ENCODE measurements around the gene CHI3L1. TPM values are rescaled to one million over a fixed set of nuclear protein-coding genes. Genes with fewer than 3 reads are reported as not detected.

The CHI3L1 gene
- total and polyA plus RNA-seq, 2 donors (not counting 1 experiment from before 2014, with no cell fraction given): 0.15 TPM; not detected in 1

DNA sequence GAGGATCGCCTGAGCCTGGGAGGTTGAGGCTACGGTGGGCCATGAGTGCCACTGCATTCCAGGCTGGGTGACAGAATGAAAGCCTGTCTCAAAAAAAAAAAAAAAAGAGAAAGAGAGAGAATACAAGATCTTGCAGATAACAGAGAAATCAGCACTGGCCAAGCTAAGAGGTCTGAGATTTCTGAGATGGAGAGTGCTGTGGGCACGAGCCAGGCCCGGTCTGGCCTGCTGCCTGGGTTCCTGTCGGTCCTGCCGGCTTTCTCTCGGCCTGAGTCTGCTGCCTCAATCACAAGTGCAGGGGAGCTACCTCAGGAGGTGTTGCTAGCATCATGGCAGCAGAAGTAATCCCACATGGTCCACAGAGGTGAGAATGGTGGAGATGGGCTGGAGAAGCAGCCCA, 40.0 kb downstream of the CHI3L1 start:
- ChIA-PET POLR2A (no interaction called here), CTCF (no interaction called here)
- Histone ChIP-seq H3K27ac (ENCODE audit: low read length in 2 of 2) (no peak overlapping the region), H3K79me2 (ENCODE audit: control insufficient read depth, insufficient read depth, low read length) (no peaks in the 10 kb centered on the region), H3K4me2 (replicated peaks; ENCODE audit: low read depth, low read length, poor library complexity, severe bottlenecking) (no peak overlapping the region), H3K36me3 (replicated peaks in 1 of 2; ENCODE audit: control extremely low read depth in 1 of 2, control insufficient read depth in 1 of 2, extremely low read depth in 1 of 2, insufficient read depth in 2 of 2, low read length in 1 of 2) (no peaks in the 10 kb centered on the region), H3K9me3 (ENCODE audit: control extremely low read depth in 1 of 3, control insufficient read depth in 2 of 3, insufficient read depth in 1 of 3, low read length in 2 of 3) (peaks cover 0 to 10% (median 0%) of the 10 kb centered on the region in 3 donors), H3K9ac (ENCODE audit: low read length) (no peak overlapping the region), H2AFZ (ENCODE audit: insufficient read depth, low read depth, low read length, poor library complexity, severe bottlenecking) (no peak overlapping the region), H3K4me3 (ENCODE audit: control extremely low read depth in 1 of 5, extremely low read depth in 1 of 5, insufficient read depth in 1 of 5, low read depth in 2 of 5, low read length in 4 of 5) (no peak overlapping the region), H3K4me1 (ENCODE audit: control insufficient read depth in 2 of 2, insufficient read depth in 2 of 2, low read length in 2 of 2) (no peaks in the 10 kb centered on the region), H4K20me1 (ENCODE audit: control insufficient read depth, insufficient read depth, low read length, poor library complexity, severe bottlenecking) (no peaks in the 10 kb centered on the region), H3K27me3 (replicated peaks in 1 of 4; ENCODE audit: control extremely low read depth in 1 of 4, control insufficient read depth in 3 of 4, insufficient read depth in 4 of 4, low read length in 3 of 4) (peaks cover 0 to 5% (median 0%) of the 10 kb centered on the region in 4 experiments)
- peaks cover 13% of the 10 kb centered on the region for H3K27me3 Mint-ChIP-seq
- H3K4me3 Mint-ChIP-seq: no peak overlapping the region
- TF ChIP-seq, protein P1, sequence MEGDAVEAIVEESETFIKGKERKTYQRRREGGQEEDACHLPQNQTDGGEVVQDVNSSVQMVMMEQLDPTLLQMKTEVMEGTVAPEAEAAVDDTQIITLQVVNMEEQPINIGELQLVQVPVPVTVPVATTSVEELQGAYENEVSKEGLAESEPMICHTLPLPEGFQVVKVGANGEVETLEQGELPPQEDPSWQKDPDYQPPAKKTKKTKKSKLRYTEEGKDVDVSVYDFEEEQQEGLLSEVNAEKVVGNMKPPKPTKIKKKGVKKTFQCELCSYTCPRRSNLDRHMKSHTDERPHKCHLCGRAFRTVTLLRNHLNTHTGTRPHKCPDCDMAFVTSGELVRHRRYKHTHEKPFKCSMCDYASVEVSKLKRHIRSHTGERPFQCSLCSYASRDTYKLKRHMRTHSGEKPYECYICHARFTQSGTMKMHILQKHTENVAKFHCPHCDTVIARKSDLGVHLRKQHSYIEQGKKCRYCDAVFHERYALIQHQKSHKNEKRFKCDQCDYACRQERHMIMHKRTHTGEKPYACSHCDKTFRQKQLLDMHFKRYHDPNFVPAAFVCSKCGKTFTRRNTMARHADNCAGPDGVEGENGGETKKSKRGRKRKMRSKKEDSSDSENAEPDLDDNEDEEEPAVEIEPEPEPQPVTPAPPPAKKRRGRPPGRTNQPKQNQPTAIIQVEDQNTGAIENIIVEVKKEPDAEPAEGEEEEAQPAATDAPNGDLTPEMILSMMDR (IDR thresholded peaks at IDR 0.05): no peak
- TF ChIP-seq EZH2 (IDR thresholded peaks at IDR 0.05; ENCODE audit: borderline replicate concordance, insufficient read depth, low read depth, low read length, poor library complexity, severe bottlenecking): no peak
- peaks cover 3% of the 10 kb centered on the region for H3K9me3 Mint-ChIP-seq (ENCODE audit: insufficient read depth)
- no peak overlapping the region for H3K27ac Mint-ChIP-seq
- no peaks in the 10 kb centered on the region for H3K4me1 Mint-ChIP-seq
- WGBS (ENCODE audit: insufficient coverage): 91% methylated on average over 6 of the region's 7 CpGs
- intact Hi-C loops (cut with micrococcal nuclease): no loop called here
- ATAC-seq (ENCODE audit: low read depth) (no peak), DNase-seq (no peak)

DNA sequence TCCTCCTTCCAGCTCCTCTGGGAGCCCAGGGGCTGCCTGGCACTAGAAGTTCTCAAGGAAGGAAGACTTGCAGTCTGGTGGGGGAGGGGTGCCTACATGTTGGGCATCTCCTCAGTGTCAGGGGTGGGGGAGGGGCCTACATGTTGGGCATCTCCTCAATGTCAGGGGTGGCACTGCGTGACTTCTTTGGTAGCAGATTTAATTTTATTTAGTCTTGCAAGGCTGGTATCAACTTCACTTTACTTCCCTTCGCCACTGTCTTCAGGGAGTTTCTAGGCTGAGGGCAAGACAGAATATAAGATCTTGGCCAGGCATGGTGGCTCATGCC, 40.5 kb downstream of the CHI3L1 start:
- WGBS (ENCODE audit: insufficient coverage): 100% methylated on average over 1 of the region's 2 CpGs
- Histone ChIP-seq H3K27me3 (replicated peaks in 1 of 4; ENCODE audit: control extremely low read depth in 1 of 4, control insufficient read depth in 3 of 4, insufficient read depth in 4 of 4, low read length in 3 of 4) (peaks cover 0 to 5% (median 0%) of the 10 kb centered on the region in 4 experiments), H3K4me2 (replicated peaks; ENCODE audit: low read depth, low read length, poor library complexity, severe bottlenecking) (no peak overlapping the region), H3K4me3 (ENCODE audit: control extremely low read depth in 1 of 5, extremely low read depth in 1 of 5, insufficient read depth in 1 of 5, low read depth in 2 of 5, low read length in 4 of 5) (no peak overlapping the region), H3K79me2 (ENCODE audit: control insufficient read depth, insufficient read depth, low read length) (no peaks in the 10 kb centered on the region), H3K9ac (ENCODE audit: low read length) (no peak overlapping the region), H3K9me3 (ENCODE audit: control extremely low read depth in 1 of 3, control insufficient read depth in 2 of 3, insufficient read depth in 1 of 3, low read length in 2 of 3) (peaks cover 0 to 10% (median 0%) of the 10 kb centered on the region in 3 donors), H4K20me1 (ENCODE audit: control insufficient read depth, insufficient read depth, low read length, poor library complexity, severe bottlenecking) (no peaks in the 10 kb centered on the region), H3K36me3 (replicated peaks in 1 of 2; ENCODE audit: control extremely low read depth in 1 of 2, control insufficient read depth in 1 of 2, extremely low read depth in 1 of 2, insufficient read depth in 2 of 2, low read length in 1 of 2) (no peaks in the 10 kb centered on the region), H2AFZ (ENCODE audit: insufficient read depth, low read depth, low read length, poor library complexity, severe bottlenecking) (no peak overlapping the region), H3K27ac (ENCODE audit: low read length in 2 of 2) (no peak overlapping the region), H3K4me1 (ENCODE audit: control insufficient read depth in 2 of 2, insufficient read depth in 2 of 2, low read length in 2 of 2) (no peaks in the 10 kb centered on the region)
- Mint-ChIP-seq H3K9me3 (ENCODE audit: insufficient read depth) (peaks cover 3% of the 10 kb centered on the region), H3K27me3 (peaks cover 13% of the 10 kb centered on the region), H3K4me3 (no peak overlapping the region), H3K4me1 (no peaks in the 10 kb centered on the region), H3K27ac (no peak overlapping the region)
- no peak for DNase-seq
- ChIA-PET POLR2A (no interaction called here), CTCF (no interaction called here)
- no peak for ATAC-seq (ENCODE audit: low read depth)
- TF ChIP-seq, protein P1 (IDR thresholded peaks at IDR 0.05): no peak
- TF ChIP-seq EZH2 (IDR thresholded peaks at IDR 0.05; ENCODE audit: borderline replicate concordance, insufficient read depth, low read depth, low read length, poor library complexity, severe bottlenecking): no peak
- intact Hi-C loops (cut with micrococcal nuclease): no loop called here

All from B cell (primary cell).